ENCODE results near the gene GART.
"Not testable (repeated sequence)": the region's sequence is repeated elsewhere in the genome, so short reads cannot be mapped to it uniquely, and the experiment has no call there.

The GART gene

DNA sequence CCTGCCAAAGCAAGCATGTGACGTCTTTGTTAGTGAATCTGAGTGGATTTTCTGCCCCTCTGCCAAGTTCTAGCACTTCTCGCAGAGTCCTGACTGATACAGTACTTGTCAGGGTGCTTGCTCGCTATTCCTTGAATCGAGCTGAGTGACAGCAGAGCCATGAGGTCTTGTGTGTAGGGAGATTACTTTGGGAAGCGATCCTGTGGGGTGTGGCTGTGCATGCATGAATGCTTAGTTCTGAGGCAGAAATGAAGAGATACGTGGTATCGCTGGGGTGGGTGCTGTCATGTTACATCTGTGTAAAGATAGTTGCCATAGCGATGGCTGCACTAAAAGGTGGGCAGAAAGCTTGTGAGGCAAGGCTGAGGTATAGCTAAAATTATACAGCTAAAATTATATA, 31.1 kb downstream of the GART start:
- H3K4me3 ChIP-seq (ENCODE audit: low read depth, low read length): no peak overlapping the region
- in situ Hi-C loops (cut with HindIII; ENCODE audit: low sequenced_read_pairs): no loop called here
- DNase-seq (ENCODE audit: low read depth): no peak
- TF ChIP-seq, protein P1, sequence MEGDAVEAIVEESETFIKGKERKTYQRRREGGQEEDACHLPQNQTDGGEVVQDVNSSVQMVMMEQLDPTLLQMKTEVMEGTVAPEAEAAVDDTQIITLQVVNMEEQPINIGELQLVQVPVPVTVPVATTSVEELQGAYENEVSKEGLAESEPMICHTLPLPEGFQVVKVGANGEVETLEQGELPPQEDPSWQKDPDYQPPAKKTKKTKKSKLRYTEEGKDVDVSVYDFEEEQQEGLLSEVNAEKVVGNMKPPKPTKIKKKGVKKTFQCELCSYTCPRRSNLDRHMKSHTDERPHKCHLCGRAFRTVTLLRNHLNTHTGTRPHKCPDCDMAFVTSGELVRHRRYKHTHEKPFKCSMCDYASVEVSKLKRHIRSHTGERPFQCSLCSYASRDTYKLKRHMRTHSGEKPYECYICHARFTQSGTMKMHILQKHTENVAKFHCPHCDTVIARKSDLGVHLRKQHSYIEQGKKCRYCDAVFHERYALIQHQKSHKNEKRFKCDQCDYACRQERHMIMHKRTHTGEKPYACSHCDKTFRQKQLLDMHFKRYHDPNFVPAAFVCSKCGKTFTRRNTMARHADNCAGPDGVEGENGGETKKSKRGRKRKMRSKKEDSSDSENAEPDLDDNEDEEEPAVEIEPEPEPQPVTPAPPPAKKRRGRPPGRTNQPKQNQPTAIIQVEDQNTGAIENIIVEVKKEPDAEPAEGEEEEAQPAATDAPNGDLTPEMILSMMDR (IDR thresholded peaks at IDR 0.05; ENCODE audit: low read depth, low read length, missing control alignments): no peak

DNA sequence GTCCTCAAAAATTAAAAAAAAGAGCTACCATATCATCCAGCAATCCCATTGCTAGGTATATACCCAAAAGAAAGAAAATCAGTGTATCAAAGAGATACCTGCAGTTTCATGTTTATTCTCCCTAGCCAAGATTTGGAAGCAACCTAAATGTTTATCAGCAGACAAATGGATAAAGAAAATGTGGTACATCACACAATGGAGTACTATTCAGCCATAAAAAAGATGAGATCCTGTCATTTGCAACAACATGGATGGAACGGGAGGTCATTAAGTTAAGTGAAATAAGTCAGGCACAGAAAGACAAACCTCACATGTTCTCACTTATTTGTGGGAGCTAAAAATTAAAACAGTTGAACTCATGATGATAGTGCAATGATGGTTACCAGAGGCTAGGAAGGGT, 34.9 kb downstream of the GART start:
- H3K4me3 ChIP-seq (ENCODE audit: low read depth, low read length); in situ Hi-C loops (cut with HindIII; ENCODE audit: low sequenced_read_pairs); DNase-seq (ENCODE audit: low read depth): not testable (repeated sequence)

DNA sequence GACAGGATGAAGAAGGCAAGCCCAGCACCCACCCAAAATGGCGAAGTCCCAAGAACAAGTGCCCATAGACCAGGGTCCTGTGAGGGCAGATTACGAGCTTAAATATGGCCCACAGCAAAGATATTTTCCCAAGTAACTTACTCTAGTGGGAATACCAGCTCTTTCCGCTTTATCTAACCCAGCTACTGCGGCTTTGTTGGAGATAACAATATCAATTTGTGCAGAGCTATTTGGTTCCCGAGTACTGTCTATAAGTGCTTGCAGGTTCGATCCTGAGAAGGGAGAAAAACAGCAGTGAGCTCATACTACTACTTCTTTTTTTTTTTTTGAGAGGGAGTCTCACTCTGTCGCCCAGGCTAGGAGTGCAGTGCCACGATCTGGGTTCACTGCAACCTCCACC, 36.1 kb downstream of the GART start:
- TF ChIP-seq, protein P1 (IDR thresholded peaks at IDR 0.05; ENCODE audit: low read depth, low read length, missing control alignments): no peak
- H3K4me3 ChIP-seq (ENCODE audit: low read depth, low read length): no peak overlapping the region
- in situ Hi-C loops (cut with HindIII; ENCODE audit: low sequenced_read_pairs): no loop called here
- DNase-seq (ENCODE audit: low read depth): no peak

DNA sequence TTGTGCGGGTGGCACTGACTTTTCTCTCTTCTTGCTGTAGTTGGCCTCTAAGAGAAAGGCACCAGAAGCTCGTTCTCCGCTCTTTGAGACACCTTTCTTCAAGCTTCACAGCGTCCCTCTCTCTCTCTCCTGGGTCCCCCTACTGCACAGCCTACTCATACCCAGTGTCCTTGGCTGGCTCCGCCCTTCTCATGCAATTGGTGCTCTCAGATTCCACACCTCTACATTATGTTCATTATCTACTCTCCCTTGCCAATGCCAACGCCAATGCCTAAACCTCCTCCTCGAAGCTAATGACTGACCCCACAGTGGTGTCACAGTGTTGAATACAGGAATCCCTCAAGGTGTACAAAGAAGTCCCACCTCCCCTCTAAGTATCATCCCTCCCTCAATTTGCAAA, 45.6 kb downstream of the GART start:
- no peak for DNase-seq (ENCODE audit: low read depth)
- TF ChIP-seq, protein P1 (IDR thresholded peaks at IDR 0.05; ENCODE audit: low read depth, low read length, missing control alignments): no peak
- in situ Hi-C loops (cut with HindIII; ENCODE audit: low sequenced_read_pairs): no loop called here
- no peak overlapping the region for H3K4me3 ChIP-seq (ENCODE audit: low read depth, low read length)

DNA sequence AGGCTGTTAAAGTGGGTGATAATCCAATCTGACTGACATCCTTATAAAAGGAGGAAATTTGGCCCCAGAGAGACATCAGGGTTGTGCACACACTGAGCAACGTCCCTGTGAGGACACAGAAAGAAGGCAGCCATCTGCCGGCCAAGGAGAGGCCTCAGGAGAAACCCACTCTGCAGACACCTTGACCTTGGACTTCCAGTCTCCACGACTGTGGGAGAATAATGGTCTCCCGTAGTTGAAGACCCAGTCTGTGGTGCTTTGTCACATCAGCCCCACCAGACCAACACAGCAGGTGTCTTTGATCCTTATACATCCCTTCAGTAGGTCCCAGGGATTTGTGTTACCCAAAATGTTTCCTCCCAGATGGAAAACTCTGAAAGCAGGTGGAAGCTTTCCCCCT, 46.2 kb downstream of the GART start:
- in situ Hi-C loops (cut with HindIII; ENCODE audit: low sequenced_read_pairs): no loop called here
- DNase-seq (ENCODE audit: low read depth): no peak
- no peak overlapping the region for H3K4me3 ChIP-seq (ENCODE audit: low read depth, low read length)
- TF ChIP-seq, protein P1 (IDR thresholded peaks at IDR 0.05; ENCODE audit: low read depth, low read length, missing control alignments): no peak

DNA sequence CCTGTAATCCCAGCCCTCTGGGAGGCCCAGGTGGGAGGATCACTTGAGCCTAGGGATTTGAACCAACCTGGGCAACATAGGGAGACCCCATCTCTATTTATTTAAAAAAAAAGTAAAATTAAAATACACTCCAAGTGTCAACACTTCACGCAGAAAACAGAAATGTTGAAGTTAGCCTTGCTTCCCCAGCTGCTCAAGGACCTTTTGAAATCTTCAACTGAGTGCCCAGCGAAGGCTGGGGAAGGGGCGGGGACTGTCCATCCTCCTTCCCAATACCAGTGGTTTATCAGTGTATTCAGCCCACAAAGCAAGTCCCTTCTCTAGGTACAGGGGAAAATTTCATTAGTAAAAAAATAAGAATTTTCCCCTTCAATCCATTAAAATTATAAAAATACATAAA, 48.2 kb downstream of the GART start:
- in situ Hi-C loops (cut with HindIII; ENCODE audit: low sequenced_read_pairs): no loop called here
- TF ChIP-seq, protein P1 (IDR thresholded peaks at IDR 0.05; ENCODE audit: low read depth, low read length, missing control alignments): no peak
- H3K4me3 ChIP-seq (ENCODE audit: low read depth, low read length): no peak overlapping the region
- no peak for DNase-seq (ENCODE audit: low read depth)

DNA sequence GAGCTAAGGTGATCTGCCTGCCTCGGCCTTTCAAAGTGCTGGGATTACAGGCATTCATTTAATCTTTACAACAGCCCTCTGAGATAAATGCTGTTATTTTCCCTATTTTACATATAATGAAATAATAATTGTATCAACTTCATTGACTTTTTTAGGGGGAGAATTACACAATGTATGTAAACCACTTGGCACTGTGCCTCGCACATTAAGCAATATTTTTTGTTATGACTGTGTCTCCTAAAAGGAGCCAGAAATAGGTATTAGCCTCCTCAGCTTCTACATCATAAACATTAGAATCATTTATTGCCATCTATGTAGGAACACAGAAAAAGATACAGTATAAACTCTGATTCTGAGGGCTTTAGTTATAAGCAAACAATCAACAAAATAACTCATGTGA, 49.3 kb downstream of the GART start:
- no peak overlapping the region for H3K4me3 ChIP-seq (ENCODE audit: low read depth, low read length)
- no peak for DNase-seq (ENCODE audit: low read depth)
- in situ Hi-C loops (cut with HindIII; ENCODE audit: low sequenced_read_pairs): no loop called here
- TF ChIP-seq, protein P1 (IDR thresholded peaks at IDR 0.05; ENCODE audit: low read depth, low read length, missing control alignments): no peak

All from astrocyte of the cerebellum (primary cell).